CD14-positive monocyte (primary cell): ENCODE data around the gene WDR70. TPM values are rescaled to one million over a fixed set of nuclear protein-coding genes. Genes with fewer than 3 reads are reported as not detected.

ENCODE experiments used
- DNase-seq, 3 donors: peaks; one replicate each; pipeline ENCODE4 v3.0.0-alpha.2; 2011 to 2022
- H2AFZ ChIP-seq: 2 replicates; pipeline ENCODE4 v1.6.0; 2012; ENCODE audit warnings: mild to moderate bottlenecking, low read depth, low read length, inconsistent platforms; ENCODE audit not compliant: insufficient read depth, poor library complexity, severe bottlenecking
- H3K27ac ChIP-seq, 2 donors: 1 replicate in 1 of 2; 2 replicates in 1 of 2; pipeline ENCODE4 v1.5.1; 2012 to 2013; ENCODE audit warnings: low read length in 2 of 2, control low read depth in 1 of 2, inconsistent platforms in 1 of 2, low read depth in 1 of 2, mild to moderate bottlenecking in 1 of 2
- H3K27me3 ChIP-seq, 2 donors: one replicate each; pipeline versions ENCODE4 v1.6.0 to v1.6.1; 2011 to 2013; ENCODE audit warnings: low read length in 2 of 2; ENCODE audit not compliant: control insufficient read depth in 2 of 2, insufficient read depth in 2 of 2
- H3K36me3 ChIP-seq, 2 donors: replicated peaks in 1 of 2; 1 replicate in 1 of 2; 2 replicates in 1 of 2; pipeline versions ENCODE4 v1.5.1 to v1.6.1; 2012 to 2013; ENCODE audit warnings: low read length in 2 of 2, control low read depth in 1 of 2, inconsistent platforms in 1 of 2, mild to moderate bottlenecking in 1 of 2; ENCODE audit not compliant: insufficient read depth in 2 of 2, control insufficient read depth in 1 of 2
- H3K4me1 ChIP-seq, 2 donors: 1 replicate in 1 of 2; 2 replicates in 1 of 2; pipeline versions ENCODE4 v1.5.1 to v1.6.1; 2012 to 2013; ENCODE audit warnings: low read length in 2 of 2, control low read depth in 1 of 2, inconsistent platforms in 1 of 2, mild to moderate bottlenecking in 1 of 2, moderate library complexity in 1 of 2; ENCODE audit not compliant: insufficient read depth in 2 of 2, control insufficient read depth in 1 of 2
- H3K4me2 ChIP-seq: replicated peaks from 2 replicates; pipeline ENCODE3; 2012; ENCODE audit warnings: low read length, moderate library complexity, mild to moderate bottlenecking; ENCODE audit not compliant: poor library complexity, severe bottlenecking; ENCODE audit errors: extremely low read depth
- H3K4me3 ChIP-seq, 3 experiments: fragments of 200-600 bp in 1 of 3; sonication (generic) in 1 of 3; replicated peaks in 1 of 3; 1 replicate in 2 of 3; 2 replicates in 1 of 3; pipeline ENCODE4 v1.5.1; 2011 to 2013; ENCODE audit warnings: low read length in 3 of 3, mild to moderate bottlenecking in 3 of 3, control low read depth in 2 of 3, low read depth in 2 of 3, inconsistent platforms in 1 of 3, moderate library complexity in 1 of 3
- H3K79me2 ChIP-seq: 2 replicates; pipeline ENCODE4 v1.6.0; 2012; ENCODE audit warnings: mild to moderate bottlenecking, control low read depth, inconsistent platforms, low read length, moderate library complexity; ENCODE audit not compliant: insufficient read depth
- H3K9ac ChIP-seq: 2 replicates; pipeline ENCODE4 v1.6.0; 2017; ENCODE audit warnings: low read length, mild to moderate bottlenecking; ENCODE audit not compliant: insufficient read depth, poor library complexity, severe bottlenecking
- H3K9me3 ChIP-seq, 2 donors: replicated peaks in 1 of 2; 1 replicate in 1 of 2; 2 replicates in 1 of 2; pipeline versions ENCODE4 v1.5.1 to v1.6.1; 2012 to 2013; ENCODE audit warnings: low read length in 2 of 2, control low read depth in 1 of 2; ENCODE audit not compliant: control insufficient read depth in 1 of 2, insufficient read depth in 1 of 2
- H4K20me1 ChIP-seq: 2 replicates; pipeline ENCODE4 v1.6.0; 2012; ENCODE audit warnings: mild to moderate bottlenecking, low read length, control low read depth, moderate library complexity; ENCODE audit not compliant: insufficient read depth
- H3K27ac Mint-ChIP-seq, 7 donors: one replicate each; pipeline ENCODE4 v1.8.0; 2020; ENCODE audit warnings: mild to moderate bottlenecking in 7 of 7, mixed read lengths in 7 of 7, moderate library complexity in 6 of 7, inconsistent platforms in 2 of 7
- H3K27me3 Mint-ChIP-seq, 3 donors: one replicate each; pipeline ENCODE4 v1.8.0; 2021 to 2022; ENCODE audit warnings: low read depth in 3 of 3, mild to moderate bottlenecking in 3 of 3, mixed read lengths in 3 of 3, moderate library complexity in 3 of 3, inconsistent platforms in 1 of 3
- H3K36me3 Mint-ChIP-seq, 2 donors: one replicate each; pipeline ENCODE4 v1.8.0; 2020; ENCODE audit warnings: mixed read lengths in 2 of 2, inconsistent platforms in 1 of 2, mild to moderate bottlenecking in 1 of 2
- H3K4me1 Mint-ChIP-seq: one replicate; pipeline ENCODE4 v1.8.0; 2020; ENCODE audit warnings: mild to moderate bottlenecking, mixed read lengths
- H3K4me3 Mint-ChIP-seq, 2 donors: one replicate each; pipeline ENCODE4 v1.8.0; 2020; ENCODE audit warnings: mild to moderate bottlenecking in 2 of 2, mixed read lengths in 2 of 2, moderate library complexity in 1 of 2
- H3K9me3 Mint-ChIP-seq, 7 donors: one replicate each; pipeline ENCODE4 v1.8.0; 2020 to 2022; ENCODE audit warnings: mixed read lengths in 7 of 7, mild to moderate bottlenecking in 6 of 7, moderate library complexity in 6 of 7, inconsistent platforms in 2 of 7
- CTCF ChIP-seq: fragments of 200-600 bp; IDR thresholded peaks from one replicate; pipeline ENCODE4 v1.8.0; 2022; ENCODE audit warnings: antibody characterized with exemption, mild to moderate bottlenecking
- WGBS: methylation state at CpG from one replicate; pipeline ENCODE4 v1.1.5; 2013; ENCODE audit warnings: missing lambda C conversion rate; ENCODE audit not compliant: insufficient coverage; 5-methylcytosine and 5-hydroxymethylcytosine counted together
- intact Hi-C, 2 donors: fragments of 100-400 bp; cut with micrococcal nuclease; formaldehyde crosslinking; loops; one replicate each; pipeline versions ENCODE4 v1.15.0 to v1.15.1; 2023
- polyA plus RNA-seq, 3 donors: library from polyadenylated mRNA; depleted of rRNA in 1 of 3; unstranded in 2 of 3; stranded (reverse) in 1 of 3; fragments of 300-500 nt in 2 of 3; fragments of >200 nt in 1 of 3; fragmentation: Illumina TruSeq in 2 of 3; gene quantifications; 1 replicate in 2 of 3; 2 replicates in 1 of 3; pipeline ENCODE4 v1.2.3, GENCODE V29; 2012 to 2021

Gene WDR70
- polyA plus RNA-seq, 3 donors = 13.1 to 21.0 (median 19.1) TPM

GRCh38 chr5:37496902-37497445, 117.9 kb downstream of the WDR70 start:
- intact Hi-C loops = no loop called here
- WGBS = 82% methylated on average over 3 of the region's 3 CpGs
- H3K4me2 ChIP-seq = no peak overlapping the region
- no peaks in the 10 kb centered on the region for H3K4me1 ChIP-seq
- Mint-ChIP-seq H3K9me3 (peaks cover 0 to 5% (median 0%) of the 10 kb centered on the region in 7 donors), H3K27me3 (no peaks in the 10 kb centered on the region), H3K36me3 (peaks cover 42 to 60% of the 10 kb centered on the region in 2 donors), H3K4me3 (no peak overlapping the region), H3K27ac (peak overlapping the region in 1 of 7 donors; percentile 46), H3K4me1 (no peaks in the 10 kb centered on the region)
- DNase-seq = no peak
- H3K79me2 ChIP-seq = no peaks in the 10 kb centered on the region
- H3K9me3 ChIP-seq = no peaks in the 10 kb centered on the region
- H2AFZ ChIP-seq = no peak overlapping the region
- H3K27ac ChIP-seq = no peak overlapping the region
- no peak for TF ChIP-seq CTCF
- no peaks in the 10 kb centered on the region for H3K27me3 ChIP-seq
- H3K36me3 ChIP-seq = peaks cover 2 to 28% of the 10 kb centered on the region in 2 donors
- no peak overlapping the region for H3K9ac ChIP-seq
- no peak overlapping the region for H3K4me3 ChIP-seq
- no peaks in the 10 kb centered on the region for H4K20me1 ChIP-seq

- no peaks in the 10 kb centered on the region for H3K4me1 ChIP-seq
- no peaks in the 10 kb centered on the region for H4K20me1 ChIP-seq
- intact Hi-C loops = no loop called here
- no peak for TF ChIP-seq CTCF
- Mint-ChIP-seq H3K4me1 (no peaks in the 10 kb centered on the region), H3K27me3 (no peaks in the 10 kb centered on the region), H3K36me3 (peaks cover 55 to 57% of the 10 kb centered on the region in 2 donors), H3K9me3 (peaks cover 0 to 8% (median 2%) of the 10 kb centered on the region in 7 donors), H3K27ac (no peak overlapping the region), H3K4me3 (no peak overlapping the region)
- H3K36me3 ChIP-seq = peaks cover 2 to 43% of the 10 kb centered on the region in 2 donors
- H3K9me3 ChIP-seq = no peaks in the 10 kb centered on the region
- no peak overlapping the region for H2AFZ ChIP-seq
- no peaks in the 10 kb centered on the region for H3K27me3 ChIP-seq
- no peak overlapping the region for H3K9ac ChIP-seq
- no peak for DNase-seq
- H3K4me3 ChIP-seq = no peak overlapping the region
- WGBS = no CpG with 5 or more reads among the region's 1 CpG
- H3K79me2 ChIP-seq = no peaks in the 10 kb centered on the region
- no peak overlapping the region for H3K4me2 ChIP-seq
- no peak overlapping the region for H3K27ac ChIP-seq
Measured at GRCh38 chr5:37501152-37501551, 122.0 kb downstream of the WDR70 start.
